WERI-Rb-1 (cell line): Measurements from ENCODE around the gene CMSS1.

Experiments
- DNase-seq: peaks from one replicate; pipeline ENCODE4 v3.0.0-alpha.2; 2020
- H3K27ac ChIP-seq: fragments of 250-450 bp; sonication (Bioruptor Pico); 2 replicates; pipeline ENCODE4 v1.5.1; 2020; ENCODE audit warnings: mild to moderate bottlenecking, moderate library complexity
- H3K27me3 ChIP-seq: fragments of 250-450 bp; sonication (Bioruptor Pico); 2 replicates; pipeline ENCODE4 v1.5.1; 2021; ENCODE audit warnings: mild to moderate bottlenecking, low read depth, moderate library complexity; ENCODE audit not compliant: insufficient read depth, severe bottlenecking
- H3K36me3 ChIP-seq: fragments of 250-450 bp; sonication (Bioruptor Pico); 2 replicates; pipeline ENCODE4 v1.5.1; 2020; ENCODE audit warnings: mild to moderate bottlenecking, moderate library complexity
- H3K4me3 ChIP-seq: 2 replicates; pipeline ENCODE4 v1.5.1; 2011; ENCODE audit warnings: low read depth, mild to moderate bottlenecking, control low read depth, low read length
- H3K9me3 ChIP-seq: fragments of 250-450 bp; sonication (Bioruptor Pico); 2 replicates; pipeline ENCODE4 v1.5.1; 2021; ENCODE audit warnings: mild to moderate bottlenecking, moderate library complexity; ENCODE audit not compliant: severe bottlenecking
- CTCF ChIP-seq: IDR thresholded peaks from 2 replicates; pipeline ENCODE4 v1.5.1; 2011; ENCODE audit warnings: low read depth, mild to moderate bottlenecking, control low read depth, inconsistent platforms, low read length

CMSS1 gene

GRCh38 chr3:100175637-100176280 lies 358.1 kb downstream of the CMSS1 start:
- H3K9me3 ChIP-seq: peaks cover 11% of the 10 kb centered on the region
- H3K27me3 ChIP-seq: no peaks in the 10 kb centered on the region
- H3K36me3 ChIP-seq: peaks cover 21% of the 10 kb centered on the region
- no peak overlapping the region for H3K27ac ChIP-seq
- DNase-seq: no peak
- no peak for TF ChIP-seq CTCF
- no peak overlapping the region for H3K4me3 ChIP-seq

- Histone ChIP-seq H3K27me3 (no peaks in the 10 kb centered on the region), H3K4me3 (no peak overlapping the region), H3K27ac (no peak overlapping the region), H3K9me3 (peaks cover 11% of the 10 kb centered on the region), H3K36me3 (peaks cover 21% of the 10 kb centered on the region)
- no peak for TF ChIP-seq CTCF
- no peak for DNase-seq
Measured at GRCh38 chr3:100179692-100180349, 362.2 kb downstream of the CMSS1 start.

- H3K27ac ChIP-seq: no peak overlapping the region
- H3K36me3 ChIP-seq: peaks cover 6% of the 10 kb centered on the region
- peaks cover 11% of the 10 kb centered on the region for H3K9me3 ChIP-seq
- no peaks in the 10 kb centered on the region for H3K27me3 ChIP-seq
- H3K4me3 ChIP-seq: no peak overlapping the region
- no peak for DNase-seq
- TF ChIP-seq CTCF: no peak
Measured at GRCh38 chr3:100183608-100184125, 366.0 kb downstream of the CMSS1 start.

- Histone ChIP-seq H3K27ac (no peak overlapping the region), H3K27me3 (no peaks in the 10 kb centered on the region), H3K36me3 (no peaks in the 10 kb centered on the region), H3K9me3 (no peaks in the 10 kb centered on the region), H3K4me3 (no peak overlapping the region)
- TF ChIP-seq CTCF: no peak
- DNase-seq: peak; percentile 11
Measured at GRCh38 chr3:100184948-100185570, 367.4 kb downstream of the CMSS1 start.

GRCh38 chr3:100185847-100186246 lies 368.2 kb downstream of the CMSS1 start:
- TF ChIP-seq CTCF: 0 out of 2 replicates have a peak, but pooled peaks have one; percentile 20
- no peaks in the 10 kb centered on the region for H3K36me3 ChIP-seq
- no peak overlapping the region for H3K27ac ChIP-seq
- H3K4me3 ChIP-seq: no peak overlapping the region
- H3K27me3 ChIP-seq: no peaks in the 10 kb centered on the region
- H3K9me3 ChIP-seq: no peaks in the 10 kb centered on the region
- DNase-seq: no peak
